HuH-7 (cell line): ENCODE data around the gene FBXW7.

ENCODE experiments used
- DNase-seq: peaks from one replicate; pipeline ENCODE4 v3.0.0; 2011; ENCODE audit warnings: low spot score

Gene FBXW7

DNA sequence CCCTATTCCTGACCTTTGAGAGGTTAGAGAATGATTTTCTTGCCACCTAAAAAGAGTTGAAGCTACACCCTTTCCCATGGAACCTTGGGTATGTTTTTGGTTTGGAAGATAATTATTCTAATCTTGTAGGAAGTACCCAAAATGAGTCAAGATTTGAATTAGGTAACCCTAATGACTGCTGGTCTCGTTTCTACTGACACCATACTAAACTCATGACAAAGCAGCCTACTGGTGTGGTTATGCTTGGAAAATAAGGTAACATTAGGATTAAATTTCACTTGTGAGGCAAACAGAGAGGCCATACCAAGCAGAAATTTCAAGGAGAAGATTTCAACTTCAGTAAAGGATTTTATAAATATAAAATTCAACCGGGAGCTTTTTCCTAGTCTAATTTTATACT, 107.9 kb downstream of the FBXW7 start:
- no peak for DNase-seq

DNA sequence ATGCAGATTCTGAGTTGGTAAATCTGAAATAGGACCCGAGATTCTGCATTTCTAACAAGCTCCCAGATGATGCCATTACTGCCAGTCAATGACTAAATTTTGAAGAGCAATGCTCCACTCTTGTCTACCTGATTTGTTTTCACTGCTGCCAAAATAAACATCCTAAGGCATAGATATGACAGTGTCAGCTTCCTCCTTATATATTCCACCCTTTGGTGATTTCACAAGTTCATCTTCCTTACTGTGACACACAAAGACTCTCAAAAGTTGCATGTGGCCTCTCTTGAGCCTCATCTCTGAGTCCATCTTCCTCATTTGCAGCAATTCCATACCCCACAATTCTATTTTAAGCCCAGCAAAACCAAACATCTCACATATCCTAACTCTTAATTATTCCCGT, 110.9 kb downstream of the FBXW7 start:
- no peak for DNase-seq

DNA sequence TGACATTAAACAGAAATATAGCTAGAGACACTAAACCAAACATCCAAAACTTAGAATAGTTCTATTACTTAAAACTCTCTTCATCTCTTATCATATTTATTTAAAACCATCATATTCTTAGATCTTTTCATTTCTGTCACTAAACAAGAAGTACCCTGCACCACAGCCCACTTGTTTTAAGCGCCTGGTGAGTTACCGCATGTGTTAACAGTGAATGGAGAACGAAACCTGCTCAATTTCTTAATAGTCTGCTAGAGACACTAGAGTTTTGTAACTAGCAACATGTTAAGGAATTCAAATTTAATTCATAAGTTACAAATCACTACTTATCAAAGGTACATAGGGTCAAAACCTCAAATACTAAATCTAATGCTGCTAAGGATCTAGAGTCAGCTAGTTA, 111.5 kb downstream of the FBXW7 start:
- no peak for DNase-seq

DNA sequence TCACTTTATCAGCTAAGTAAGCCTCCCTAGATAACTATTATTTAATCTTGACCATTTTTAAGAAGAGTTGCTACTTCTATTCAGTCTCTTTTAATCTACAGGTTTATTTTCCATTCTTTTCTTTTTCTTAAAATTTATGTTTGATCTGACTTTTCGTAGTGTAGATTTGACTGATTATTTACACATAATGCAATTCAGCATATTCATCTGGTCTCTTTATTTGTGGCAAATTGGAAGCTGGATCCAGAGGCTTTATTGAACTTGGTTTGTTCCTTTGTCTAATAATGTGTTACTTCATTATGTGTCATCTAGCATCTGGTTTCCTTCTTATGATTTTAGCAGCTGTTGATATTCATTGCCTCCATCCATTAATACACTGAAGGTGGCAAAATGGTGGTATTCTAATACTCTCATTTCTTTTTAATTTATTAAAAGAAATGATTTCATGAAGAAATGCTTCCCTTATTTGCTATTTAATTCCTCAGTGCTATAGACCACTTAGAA, 113.0 kb downstream of the FBXW7 start:
- DNase-seq = no peak

DNA sequence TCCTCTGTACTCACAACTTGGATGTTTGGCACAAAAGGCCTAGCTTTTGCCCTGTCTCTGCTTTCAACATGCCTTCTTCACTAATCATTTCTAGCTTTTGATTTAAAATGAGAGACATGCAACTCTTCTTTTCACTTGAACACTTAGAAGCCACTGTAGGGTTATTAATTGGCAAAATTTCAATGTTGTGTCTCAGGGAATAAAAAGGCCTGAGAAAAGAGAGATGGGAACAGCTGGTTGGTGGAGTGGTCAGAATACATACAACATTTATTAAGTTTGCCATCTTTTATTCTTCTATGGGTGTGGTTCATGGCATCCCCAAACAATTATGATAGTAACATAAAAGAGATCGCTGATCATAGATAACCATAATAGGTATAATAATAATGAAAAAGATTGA, 114.3 kb downstream of the FBXW7 start:
- no peak for DNase-seq

DNA sequence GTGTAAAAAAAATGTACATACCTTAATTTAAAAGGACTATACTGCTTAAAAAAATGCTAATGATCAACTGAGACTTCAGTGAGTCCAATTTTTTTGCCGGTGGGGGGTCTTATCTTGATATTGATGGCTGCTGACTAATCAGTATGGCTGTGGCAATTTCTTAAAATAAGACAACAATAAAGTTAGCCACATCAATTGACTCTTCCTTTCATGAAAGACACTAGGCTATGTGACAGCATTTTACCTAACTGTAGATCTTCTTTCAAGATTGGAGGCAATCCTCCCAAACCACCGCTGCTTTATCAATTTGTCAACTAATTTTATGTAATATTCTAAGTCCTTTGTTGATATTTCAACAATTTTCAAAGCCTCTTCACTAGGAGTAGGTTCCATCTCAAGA, 116.1 kb downstream of the FBXW7 start:
- DNase-seq = no peak

DNA sequence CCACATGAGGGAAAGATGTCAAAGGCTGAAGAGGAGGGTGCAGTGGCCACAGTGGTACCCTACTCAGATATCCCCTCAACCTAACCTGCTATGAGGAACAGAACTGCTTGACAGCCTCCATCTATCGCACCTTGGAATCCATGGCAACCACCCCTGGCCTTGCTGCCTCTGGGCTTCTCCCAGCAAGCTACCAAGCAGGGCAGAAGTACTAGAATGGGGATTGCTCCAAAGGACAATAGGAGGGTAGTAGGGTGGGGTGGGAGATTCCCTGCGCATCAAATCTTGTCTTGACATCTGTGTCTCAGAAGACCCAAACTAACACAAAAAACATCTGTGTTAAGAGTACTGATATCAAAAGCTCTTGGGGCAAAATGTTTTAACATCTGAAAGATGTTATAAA, 118.2 kb downstream of the FBXW7 start:
- no peak for DNase-seq

DNA sequence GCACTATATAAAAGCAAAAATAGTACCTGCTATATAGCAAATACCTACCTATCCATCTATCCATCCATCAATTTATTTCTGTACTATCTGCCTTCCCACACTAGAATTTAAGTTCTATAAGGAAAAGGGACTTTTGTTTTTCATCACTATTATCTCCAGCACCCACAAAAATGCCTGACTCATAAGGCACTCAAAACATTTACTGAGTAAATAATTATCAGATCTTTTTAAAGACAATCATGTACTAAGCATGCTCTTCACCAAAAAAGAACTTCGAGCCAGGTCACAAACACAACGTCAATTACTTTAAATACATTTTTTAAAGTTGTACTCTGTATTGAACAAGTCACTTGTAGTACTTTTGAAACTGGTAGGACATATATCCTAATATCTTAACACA, 119.9 kb downstream of the FBXW7 start:
- DNase-seq = no peak

DNA sequence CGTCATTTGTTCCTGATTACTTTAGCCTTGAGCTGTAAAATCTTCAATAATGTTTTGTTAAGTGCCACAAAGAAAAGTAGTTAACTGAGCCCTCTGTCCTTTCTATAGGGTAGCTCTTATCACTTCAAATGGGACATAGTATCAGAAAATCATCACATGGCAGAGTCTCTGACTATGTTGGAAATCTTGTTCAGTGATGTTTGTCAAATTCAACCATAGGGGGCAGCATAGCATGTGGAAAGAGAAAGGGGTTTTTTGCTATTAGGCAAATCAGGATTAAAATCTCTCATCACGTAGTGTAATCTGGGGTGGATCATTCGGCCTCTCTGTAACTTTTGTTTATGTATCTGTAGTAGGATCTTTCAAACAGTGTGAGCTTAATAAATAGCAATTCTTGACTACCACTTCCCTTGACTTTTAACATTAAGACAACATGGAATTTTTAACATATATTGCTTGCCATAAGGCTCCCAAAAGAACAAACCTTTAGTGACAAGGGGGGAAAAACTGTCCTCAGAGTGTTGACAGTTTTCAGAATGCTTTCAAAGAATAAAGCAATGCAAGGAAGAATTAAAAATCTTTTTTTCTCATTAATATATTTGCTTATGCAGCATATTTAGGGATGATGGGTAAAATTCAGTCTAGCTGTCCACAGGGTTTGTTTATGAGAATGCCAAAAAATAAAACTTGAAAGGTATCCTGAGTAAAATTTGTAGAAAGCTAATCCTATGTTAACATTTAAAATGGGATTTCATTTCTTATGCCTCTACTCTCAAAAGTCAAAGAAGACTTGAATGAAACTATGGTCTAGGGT, 127.2 kb downstream of the FBXW7 start:
- DNase-seq = no peak

DNA sequence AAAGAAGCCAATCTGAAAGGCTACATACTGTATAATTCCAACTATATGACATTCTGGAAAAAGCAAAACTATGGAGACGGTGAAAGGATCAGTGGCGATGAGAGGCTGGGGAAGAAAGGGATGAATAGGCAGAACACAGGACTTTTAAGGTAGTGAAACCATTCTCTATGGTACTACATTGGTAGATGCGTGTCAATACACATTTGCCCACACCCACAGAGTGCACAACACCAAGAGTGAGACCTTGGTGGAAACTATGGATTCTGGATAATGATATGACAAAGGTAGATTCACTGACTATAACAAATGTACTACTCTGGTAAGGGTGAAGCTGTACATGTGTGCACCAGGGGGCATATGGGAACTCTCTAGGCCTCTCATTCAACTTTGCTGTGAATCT, 134.5 kb downstream of the FBXW7 start:
- DNase-seq = no peak

DNA sequence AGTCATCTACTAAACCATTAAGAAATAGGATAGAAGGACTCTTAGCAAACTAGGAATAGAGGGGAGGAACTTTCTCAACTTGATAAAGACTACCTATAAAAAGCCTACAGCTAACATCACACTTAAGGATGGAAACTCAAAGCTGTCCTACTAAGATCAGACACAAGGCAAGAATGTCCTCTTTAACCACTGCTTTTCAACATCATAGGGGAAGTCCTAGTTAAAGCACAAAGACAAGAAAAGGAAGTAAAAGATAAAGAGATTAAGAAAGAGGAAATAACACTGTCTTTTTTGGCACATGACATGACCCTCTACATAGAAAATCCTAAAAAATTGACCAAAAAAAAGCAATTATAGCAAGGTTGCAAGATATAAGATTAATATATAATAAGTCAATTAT, 136.6 kb downstream of the FBXW7 start:
- DNase-seq = no peak

DNA sequence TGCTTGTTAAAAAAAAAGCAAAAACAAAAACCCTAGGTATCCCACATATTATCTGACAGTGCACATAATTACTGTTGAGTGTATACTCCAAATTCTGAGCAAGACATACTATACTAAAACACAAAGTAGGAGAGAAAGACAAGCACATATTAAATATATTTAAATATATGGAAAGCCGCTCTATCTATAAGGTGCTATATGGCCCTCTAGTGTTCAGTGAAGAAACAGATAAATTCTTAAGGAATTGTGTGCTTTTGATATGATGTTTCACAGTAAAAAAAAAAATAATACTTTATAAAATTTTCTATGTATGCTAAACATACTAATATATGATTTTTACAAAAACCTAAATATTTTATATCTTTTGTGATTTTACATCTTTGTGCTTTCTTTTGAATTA, 137.8 kb downstream of the FBXW7 start:
- DNase-seq = no peak

DNA sequence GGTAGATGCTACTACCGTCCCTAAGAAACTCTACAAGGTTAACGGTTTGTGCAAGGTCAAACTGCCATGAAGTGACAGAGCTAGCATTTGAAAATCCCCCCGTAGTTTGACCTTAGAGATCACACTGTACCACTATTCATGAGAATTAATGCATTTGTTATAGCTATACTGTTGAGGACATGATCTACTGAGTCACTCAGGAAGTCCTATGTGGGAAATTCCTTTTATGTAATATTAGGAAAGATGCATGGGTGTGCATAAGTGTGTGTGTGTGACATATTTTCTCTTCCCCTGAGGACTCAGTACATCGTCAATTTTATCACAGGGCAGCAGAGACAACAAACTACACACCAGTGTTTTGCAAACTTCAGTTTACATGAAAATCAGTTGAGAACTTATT, 141.1 kb downstream of the FBXW7 start:
- DNase-seq = no peak

DNA sequence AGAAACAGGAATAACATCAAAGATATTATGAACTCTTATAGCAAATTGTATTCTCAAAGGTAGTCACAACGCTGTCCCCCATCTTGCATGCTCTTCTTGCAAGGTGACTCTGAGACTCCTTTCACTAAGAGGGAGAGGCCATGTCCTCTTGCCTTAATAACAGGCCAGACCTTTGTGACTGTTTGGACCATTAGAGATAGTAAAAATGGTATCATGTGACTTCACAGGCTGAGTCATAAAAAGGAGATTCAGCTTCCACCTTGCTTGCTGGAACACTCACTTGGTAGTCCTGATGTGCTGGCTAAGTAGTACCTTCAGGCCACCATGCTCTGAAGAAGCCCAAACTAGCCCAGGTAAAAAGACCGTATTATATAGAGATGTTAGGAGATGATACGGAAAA, 143.8 kb downstream of the FBXW7 start:
- DNase-seq = no peak

DNA sequence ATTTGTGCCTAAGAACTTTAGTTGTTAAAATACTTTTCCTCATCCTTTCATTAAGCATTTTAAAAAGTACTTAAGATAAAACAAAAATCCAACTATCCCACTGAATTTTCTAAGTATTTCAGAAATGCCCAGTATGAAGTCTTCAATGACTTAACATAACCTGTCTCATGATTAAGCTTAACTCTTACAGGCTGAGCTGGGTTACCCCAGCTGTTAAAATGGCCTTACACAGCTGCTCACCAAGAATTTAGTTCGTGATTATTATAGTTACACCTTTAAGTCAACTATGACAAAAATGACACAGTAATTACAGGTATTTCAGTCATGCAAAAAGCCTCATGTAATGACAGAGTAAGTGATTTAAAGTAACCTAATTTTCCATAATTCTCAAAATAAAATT, 145.7 kb downstream of the FBXW7 start:
- no peak for DNase-seq

DNA sequence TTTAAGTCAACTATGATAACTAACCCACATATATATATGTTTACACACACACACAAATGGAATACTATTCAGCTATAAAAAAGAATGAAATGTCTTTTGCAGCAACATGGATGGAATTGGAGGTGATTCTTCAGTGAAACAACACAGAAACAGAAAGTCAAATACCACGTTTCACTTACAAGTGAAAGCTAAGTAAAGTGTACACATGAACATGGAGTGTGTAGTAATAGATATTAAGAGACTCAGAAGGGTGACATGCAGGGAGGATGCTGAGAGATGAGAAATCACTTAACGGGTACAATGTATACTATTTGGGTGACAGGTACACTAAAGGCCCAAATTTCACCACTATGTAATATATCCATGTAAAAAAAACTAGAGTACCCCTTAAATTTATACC, 146.5 kb downstream of the FBXW7 start:
- DNase-seq = no peak

DNA sequence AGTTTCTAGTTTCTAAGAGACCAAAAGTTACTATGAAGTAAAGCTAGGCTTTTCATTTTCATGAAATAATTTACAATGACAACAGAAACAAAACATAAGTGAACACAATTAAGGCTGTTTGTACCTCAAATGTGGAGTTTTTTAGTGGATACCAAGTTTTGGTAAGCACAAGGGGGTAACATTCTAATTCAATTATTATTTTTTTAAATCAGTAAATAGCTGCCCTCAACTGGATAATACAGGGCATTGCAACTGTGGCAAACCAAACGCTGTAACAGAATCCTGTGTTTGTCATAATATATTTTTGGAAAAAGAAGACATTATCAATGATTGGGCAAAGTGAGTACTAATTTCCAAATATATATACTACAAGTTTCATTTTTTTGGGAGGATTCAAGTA, 150.3 kb downstream of the FBXW7 start:
- no peak for DNase-seq

DNA sequence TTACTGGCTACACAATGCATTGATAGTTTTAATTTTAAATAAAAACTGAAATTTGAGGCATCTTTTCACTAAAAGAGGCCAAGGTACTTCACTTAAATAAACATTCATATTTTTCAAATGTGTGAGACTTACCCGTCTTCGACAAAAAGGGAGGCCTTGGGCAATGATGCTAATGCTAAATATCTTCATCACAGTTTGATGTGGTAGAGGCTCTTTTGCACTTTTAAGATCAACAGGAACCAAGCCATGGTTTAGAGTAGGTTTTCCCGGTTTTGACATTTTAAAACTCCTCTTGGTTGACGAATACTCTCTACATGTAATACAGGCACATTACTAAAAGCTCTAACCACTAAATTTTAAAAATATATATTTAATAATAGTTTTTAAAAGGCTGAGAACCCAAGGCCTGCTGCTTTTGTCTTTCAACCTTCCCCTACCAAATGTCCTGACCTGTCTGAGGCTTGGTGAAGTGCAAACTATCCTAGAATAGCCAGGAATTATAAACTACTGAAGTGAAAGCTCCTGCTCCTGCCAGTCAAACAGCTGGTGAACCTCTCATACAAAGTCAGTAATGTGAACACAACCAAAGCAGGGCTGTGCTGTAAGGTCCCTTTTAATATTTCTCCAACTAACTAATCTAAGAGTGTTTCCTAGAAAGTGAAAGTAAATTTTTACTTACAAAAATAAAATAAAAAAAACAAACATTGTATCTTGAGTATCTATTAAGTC, 153.7 kb downstream of the FBXW7 start:
- no peak for DNase-seq

DNA sequence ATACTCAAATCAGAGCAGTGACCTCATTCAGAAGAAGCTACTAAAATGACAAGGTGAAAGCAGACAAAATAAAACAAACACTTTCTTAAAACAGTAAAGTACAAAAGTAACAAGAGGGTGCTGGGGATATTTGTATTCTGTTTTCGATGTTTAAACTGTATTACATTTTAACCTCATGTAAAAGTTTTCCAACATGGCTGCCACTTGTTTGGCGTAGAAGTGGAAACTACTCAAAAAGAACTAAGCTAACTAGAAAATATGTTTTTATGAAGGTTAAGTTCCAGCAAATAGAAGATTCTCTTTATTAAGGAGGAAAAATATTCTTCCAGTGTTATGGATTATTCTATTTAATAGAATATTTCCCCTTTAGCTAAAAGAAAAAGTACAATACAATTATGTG, 155.0 kb downstream of the FBXW7 start:
- DNase-seq = no peak

DNA sequence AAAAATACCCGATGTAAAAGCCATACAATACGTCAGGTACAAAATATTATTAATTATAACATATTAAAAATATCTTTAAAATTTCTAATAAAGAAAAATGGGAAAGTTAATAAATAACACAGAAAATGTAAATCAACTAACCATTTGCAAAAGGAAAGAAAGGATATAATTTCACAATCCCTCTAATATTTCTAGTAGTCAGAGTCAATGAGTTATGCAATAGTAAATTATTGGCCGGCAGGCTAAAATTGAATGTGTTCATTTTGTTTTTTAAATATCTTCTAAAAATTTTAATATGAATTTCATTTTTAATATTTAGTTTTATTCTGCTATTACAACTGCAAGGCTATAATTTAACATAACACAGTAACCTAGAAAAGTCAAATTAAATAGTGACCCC, 155.7 kb downstream of the FBXW7 start:
- no peak for DNase-seq

DNA sequence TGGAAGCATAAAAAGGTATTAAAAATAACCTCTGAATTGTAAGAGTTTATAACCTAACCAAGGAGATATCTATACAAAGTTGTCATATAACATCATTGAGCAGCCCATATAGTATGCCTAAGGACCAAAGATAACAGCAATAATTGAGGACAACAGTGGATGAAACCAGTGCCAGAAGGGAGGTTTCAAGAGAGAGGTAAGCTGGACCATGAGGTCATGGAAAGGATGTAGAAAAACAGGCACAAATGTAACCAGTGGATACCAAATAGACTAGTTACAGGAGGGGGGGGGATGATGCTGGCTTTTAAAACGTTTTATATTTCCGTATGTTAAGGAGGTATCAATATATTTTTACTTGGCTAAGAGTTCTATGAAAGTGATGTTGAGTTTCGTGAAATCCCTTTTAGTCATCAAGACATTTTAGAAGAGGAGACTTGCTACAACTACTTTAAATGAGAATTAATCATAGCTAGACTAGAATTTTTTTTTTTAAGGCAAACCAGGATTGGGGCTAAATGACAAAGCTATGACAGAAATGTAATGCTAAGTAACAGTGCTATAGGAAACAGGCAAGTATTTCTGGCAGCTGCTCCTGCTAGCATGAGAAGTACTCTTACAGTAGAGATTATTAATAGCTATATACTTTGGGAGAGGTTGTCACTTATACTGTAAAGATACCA, 161.1 kb downstream of the FBXW7 start:
- no peak for DNase-seq

DNA sequence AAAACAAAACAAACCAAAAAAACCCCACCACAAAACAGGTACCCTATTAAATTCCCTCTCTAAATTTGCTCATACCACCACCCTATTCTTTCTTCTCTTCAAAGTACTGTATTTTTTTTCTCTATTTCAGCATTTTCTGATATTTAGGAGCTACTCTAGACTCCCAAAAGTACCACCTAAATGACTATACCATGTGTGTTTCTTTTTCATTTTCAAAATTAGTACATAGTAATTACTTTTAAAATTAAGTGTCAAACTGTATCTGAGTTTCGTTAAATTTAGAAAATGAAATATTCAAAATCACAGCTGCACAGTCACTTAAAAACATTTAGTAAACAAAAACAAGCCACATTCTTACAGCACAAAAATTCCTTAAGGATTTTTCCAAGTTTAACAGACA, 161.7 kb downstream of the FBXW7 start:
- no peak for DNase-seq

DNA sequence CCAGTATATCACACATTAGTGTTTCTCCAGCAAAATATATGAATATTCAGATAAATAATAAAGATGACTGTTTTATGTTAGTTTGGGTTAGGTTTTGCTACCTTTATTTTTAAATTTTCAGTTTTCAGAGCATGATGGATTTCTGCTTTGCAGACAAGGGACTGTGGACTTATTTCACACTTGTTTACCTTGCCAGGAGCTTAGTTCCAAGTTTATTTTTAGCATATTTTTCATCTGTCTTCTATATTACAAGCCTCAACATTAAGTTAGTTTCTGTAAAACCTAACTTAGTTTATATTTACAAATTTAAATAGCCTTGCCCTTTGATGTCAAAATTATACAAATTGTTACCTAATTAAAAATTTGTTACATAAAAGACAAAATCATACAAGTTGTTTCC, 163.4 kb downstream of the FBXW7 start:
- no peak for DNase-seq
